Common myeloid progenitor, CD34-positive (primary cell): ENCODE measurements around the gene OTULIN.

ENCODE experiments used
- CTCF ChIA-PET: fragments of 350-600 bp; sonication (Branson Sonifier 250); formaldehyde crosslinking; loops from one replicate; lab custom pipeline; 2021; ENCODE audit warnings: antibody characterized with exemption; lab: Charles Lee
- POLR2A ChIA-PET: fragments of 350-600 bp; sonication (Branson Sonifier 250); formaldehyde crosslinking; loops from one replicate; lab custom pipeline; 2021; ENCODE audit warnings: antibody characterized with exemption; lab: Charles Lee
- DNase-seq, 3 donors: peaks; one replicate each; pipeline versions ENCODE4 v3.0.0 to v3.0.0-alpha.2; 2013
- H3K27ac ChIP-seq, 2 experiments: 1 replicate in 1 of 2; 2 replicates in 1 of 2; pipeline ENCODE4 v1.7.0; 2013; ENCODE audit warnings: inconsistent platforms in 2 of 2, low read length in 2 of 2, mild to moderate bottlenecking in 2 of 2, low read depth in 1 of 2, moderate library complexity in 1 of 2; ENCODE audit not compliant: severe bottlenecking in 2 of 2, insufficient read depth in 1 of 2, poor library complexity in 1 of 2
- H3K27me3 ChIP-seq, 5 experiments: replicated peaks in 2 of 5; 1 replicate in 3 of 5; 2 replicates in 2 of 5; pipeline versions ENCODE4 v1.6.1 to v1.7.0; 2013; ENCODE audit warnings: low read length in 4 of 5, mild to moderate bottlenecking in 2 of 5, moderate library complexity in 2 of 5, inconsistent platforms in 1 of 5; ENCODE audit not compliant: insufficient read depth in 5 of 5, control insufficient read depth in 4 of 5
- H3K36me3 ChIP-seq, 4 experiments: 1 replicate in 2 of 4; 2 replicates in 2 of 4; pipeline versions ENCODE4 v1.6.1 to v1.7.0; 2013; ENCODE audit warnings: low read length in 3 of 4, control low read depth in 1 of 4, mild to moderate bottlenecking in 1 of 4; ENCODE audit not compliant: control insufficient read depth in 4 of 4, insufficient read depth in 4 of 4
- H3K4me1 ChIP-seq, 4 experiments: 1 replicate in 3 of 4; 2 replicates in 1 of 4; pipeline versions ENCODE4 v1.6.1 to v1.7.1; 2013; ENCODE audit warnings: low read length in 3 of 4, mild to moderate bottlenecking in 3 of 4, control low read depth in 1 of 4, inconsistent platforms in 1 of 4, moderate library complexity in 1 of 4; ENCODE audit not compliant: control insufficient read depth in 4 of 4, insufficient read depth in 4 of 4; ENCODE audit errors: control extremely low read depth in 1 of 4
- H3K4me3 ChIP-seq, 7 experiments: 1 replicate in 4 of 7; 2 replicates in 3 of 7; pipeline versions ENCODE4 v1.5.1 to v1.7.0; 2013; ENCODE audit warnings: mild to moderate bottlenecking in 7 of 7, low read length in 6 of 7, moderate library complexity in 6 of 7, inconsistent platforms in 2 of 7, low read depth in 2 of 7, control low read depth in 1 of 7; ENCODE audit not compliant: insufficient read depth in 4 of 7, control insufficient read depth in 1 of 7; ENCODE audit errors: extremely low read depth in 1 of 7
- H3K9me3 ChIP-seq, 5 experiments: 1 replicate in 4 of 5; 2 replicates in 1 of 5; pipeline versions ENCODE4 v1.6.1 to v1.7.1; 2013; ENCODE audit warnings: low read length in 4 of 5, mild to moderate bottlenecking in 2 of 5, inconsistent platforms in 1 of 5, low read depth in 1 of 5, moderate library complexity in 1 of 5; ENCODE audit not compliant: control insufficient read depth in 4 of 5, insufficient read depth in 2 of 5; ENCODE audit errors: control extremely low read depth in 1 of 5
- WGBS: methylation state at CpG from one replicate; pipeline ENCODE4 v1.1.5; 2013; ENCODE audit not compliant: insufficient coverage; 5-methylcytosine and 5-hydroxymethylcytosine counted together

Gene OTULIN

DNA sequence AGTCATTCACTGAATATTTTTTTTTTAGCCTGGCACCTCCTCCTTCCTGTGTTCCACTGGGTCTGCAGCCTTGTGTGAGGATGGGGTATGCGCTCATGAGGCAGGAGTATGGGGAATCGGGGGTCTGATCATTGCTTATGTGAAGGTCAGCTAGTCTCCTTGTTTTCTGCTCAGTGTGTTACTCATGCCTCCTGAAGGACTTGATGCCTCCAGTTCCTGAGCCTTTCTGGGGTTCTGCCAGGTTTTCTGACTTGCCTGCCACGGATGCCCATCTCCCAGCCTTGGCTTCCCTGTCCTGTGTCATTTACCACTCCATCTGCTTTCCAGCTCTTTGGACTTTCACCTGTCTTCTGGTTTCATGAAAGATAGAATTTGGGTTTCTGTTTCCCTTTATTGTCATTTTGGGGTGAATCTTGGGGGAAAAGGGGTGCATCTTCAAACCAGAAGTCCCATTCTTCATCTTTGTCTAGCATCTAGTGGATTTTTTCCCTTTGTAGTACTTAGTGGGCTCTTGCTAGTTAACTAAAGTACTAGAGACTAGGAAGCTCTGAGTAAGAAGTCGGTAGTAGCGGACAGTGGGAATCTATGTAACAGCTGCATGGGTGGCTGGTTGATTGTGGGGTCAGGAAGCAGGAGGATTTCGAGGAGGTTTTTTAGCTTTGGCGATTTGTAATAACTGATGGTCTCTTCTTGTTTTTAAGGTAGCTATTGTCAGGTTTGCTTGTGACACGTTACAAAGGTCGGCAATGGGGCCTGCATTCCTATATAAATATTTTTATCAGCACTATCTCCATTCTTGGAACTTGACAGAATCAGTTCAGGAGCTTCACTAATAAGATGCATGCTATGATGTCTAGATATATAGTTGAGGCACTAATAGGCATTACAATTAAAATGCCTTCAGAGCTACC lies 8.2 kb downstream of the OTULIN start:
- Histone ChIP-seq H3K4me3 (no peak overlapping the region), H3K36me3 (peaks cover 0 to 14% (median 5%) of the 10 kb centered on the region in 4 experiments), H3K27me3 (no peaks in the 10 kb centered on the region), H3K9me3 (no peaks in the 10 kb centered on the region), H3K27ac (no peak overlapping the region), H3K4me1 (peaks cover 16 to 66% (median 43%) of the 10 kb centered on the region in 4 experiments)
- POLR2A ChIA-PET = no interaction called here
- no peak for DNase-seq
- WGBS = 96% methylated on average over 4 of the region's 9 CpGs
- CTCF ChIA-PET = interaction anchor here (0.6 to 4.2 kb wide), 5 partner anchors 12 to 292 kb away, joined by 3 to 21 read pairs (median 3); no protein-coding TSS in a partner anchor

DNA sequence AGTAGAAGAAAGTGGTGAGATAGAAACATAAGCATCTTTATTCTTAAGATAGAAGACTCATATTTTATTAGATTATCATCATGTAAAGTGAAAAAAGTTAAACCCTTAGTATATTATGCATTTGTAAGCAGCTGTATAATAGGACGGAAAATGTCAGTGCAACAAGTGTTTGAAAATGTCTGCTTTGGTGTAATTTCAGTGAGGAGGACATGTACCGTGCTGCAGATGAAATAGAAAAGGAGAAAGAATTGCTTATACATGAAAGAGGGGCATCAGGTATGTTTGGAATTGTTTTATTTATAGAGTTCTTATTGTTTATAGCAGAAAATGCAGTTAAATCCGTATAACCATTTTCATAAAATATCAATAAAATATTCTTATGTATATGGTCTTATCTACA lies 8.9 kb downstream of the OTULIN start:
- ChIA-PET CTCF (interaction anchor here (1.0 to 4.2 kb wide), 3 partner anchors 11 to 228 kb away, joined by 3 to 21 read pairs (median 3); no protein-coding TSS in a partner anchor), POLR2A (no interaction called here)
- Histone ChIP-seq H3K9me3 (no peaks in the 10 kb centered on the region), H3K36me3 (peaks cover 0 to 10% (median 3%) of the 10 kb centered on the region in 4 experiments), H3K4me3 (no peak overlapping the region), H3K27ac (no peak overlapping the region), H3K4me1 (peaks cover 16 to 66% (median 46%) of the 10 kb centered on the region in 4 experiments), H3K27me3 (no peaks in the 10 kb centered on the region)
- DNase-seq = no peak
- WGBS = 100% methylated on average over 2 of the region's 3 CpGs

DNA sequence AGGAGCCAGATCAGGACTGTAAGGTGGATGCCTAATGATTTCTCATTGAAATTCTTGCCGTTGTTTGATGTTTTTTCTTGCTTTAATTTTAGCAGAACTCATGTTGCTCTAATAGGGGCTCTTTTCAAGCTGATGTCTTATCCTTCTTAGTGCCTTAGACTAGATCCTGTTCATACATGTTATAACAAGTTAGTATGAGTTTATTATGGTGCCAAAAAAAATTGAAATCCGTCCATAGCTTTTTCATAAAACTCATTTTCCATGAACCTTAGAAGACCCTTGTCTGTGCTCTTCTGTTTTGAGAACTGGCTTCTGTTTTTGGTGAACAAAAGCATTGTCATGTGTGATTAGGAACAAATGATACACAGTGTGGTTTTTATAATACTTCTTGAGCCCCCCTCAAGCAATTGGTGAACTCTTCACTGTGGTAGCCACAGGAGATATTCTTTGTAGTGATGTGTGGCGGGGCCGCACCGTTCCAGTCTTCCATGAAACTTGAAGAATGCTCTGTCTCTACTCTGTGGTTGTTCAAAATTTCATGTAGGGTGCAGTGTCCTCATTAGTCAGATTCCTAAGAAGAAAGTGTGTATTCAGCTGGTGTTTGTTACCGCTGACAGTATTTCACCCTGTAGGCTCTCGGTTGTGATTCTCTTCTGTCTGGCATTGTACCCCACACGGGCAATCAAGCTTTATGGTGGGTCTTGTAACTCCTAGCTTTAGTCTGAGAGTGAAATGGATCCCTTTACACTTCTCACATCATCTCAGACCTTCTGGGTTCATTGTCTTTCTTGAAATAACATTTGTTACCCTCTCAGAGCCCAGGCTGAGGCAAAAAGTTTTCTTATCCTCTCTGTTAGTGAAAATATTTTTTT lies 10.7 kb downstream of the OTULIN start:
- POLR2A ChIA-PET = no interaction called here

DNA sequence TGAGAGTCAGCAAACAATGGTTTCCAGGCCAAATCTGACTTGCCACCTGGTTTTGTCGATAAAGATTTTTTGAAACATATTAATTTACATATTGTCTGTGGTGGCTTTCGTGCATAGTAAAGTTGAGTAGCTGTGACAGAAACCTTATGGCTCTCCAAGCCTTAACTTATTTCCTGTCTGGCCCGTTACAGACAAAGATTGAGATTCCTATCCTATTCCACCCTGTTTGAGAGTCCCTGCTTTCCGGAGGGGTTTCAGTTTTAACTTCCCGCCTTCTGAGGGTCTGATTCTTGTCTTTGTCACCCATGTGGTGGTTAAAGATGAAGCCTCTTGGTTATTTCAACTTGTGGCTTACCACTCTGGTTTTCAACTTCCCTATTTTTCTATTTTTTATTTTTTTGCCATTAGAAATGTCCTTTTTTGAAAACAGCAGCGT lies 11.4 kb downstream of the OTULIN start:
- 0% methylated on average over 5 of the region's 6 CpGs for WGBS

More for the DNA sequence above, 10.7 kb downstream of the OTULIN start:
- Histone ChIP-seq H3K27ac (peak overlapping the region in 1 of 2 experiments; percentile 50), H3K9me3 (no peaks in the 10 kb centered on the region), H3K4me3 (peak overlapping the region in 4 of 7 experiments; percentile 9 to 74 (median 42)), H3K36me3 (peaks cover 0 to 21% (median 9%) of the 10 kb centered on the region in 4 experiments), H3K4me1 (peaks cover 16 to 66% (median 46%) of the 10 kb centered on the region in 4 experiments), H3K27me3 (no peaks in the 10 kb centered on the region)
- DNase-seq = peak in 1 of 3 donors; percentile 7
- CTCF ChIA-PET = interaction anchor here (0.8 to 4.1 kb wide), 5 partner anchors 9 to 198 kb away, joined by 3 to 20 read pairs (median 3); no protein-coding TSS in a partner anchor
- 84% methylated on average over 6 of the region's 8 CpGs for WGBS

DNA sequence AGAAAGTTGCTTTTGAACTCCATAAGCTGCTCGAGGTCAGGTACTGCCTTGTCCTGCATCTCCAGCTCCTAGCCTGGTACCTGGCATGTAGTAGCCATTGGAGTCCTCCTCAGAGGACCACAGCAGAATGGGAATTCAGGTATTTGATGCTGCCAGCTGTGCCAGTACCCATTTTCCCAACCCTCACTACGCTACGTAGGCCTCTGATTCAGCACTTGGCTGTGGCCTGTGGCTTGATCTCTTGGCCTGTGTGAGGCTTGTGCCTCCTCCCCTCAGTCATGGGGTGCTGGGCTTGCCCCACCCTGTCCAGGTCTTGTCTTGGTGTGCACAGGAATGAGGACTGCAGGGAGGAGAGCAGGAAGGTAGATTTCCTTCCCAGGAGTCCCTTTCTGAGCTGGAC lies 11.8 kb downstream of the OTULIN start:
- 0% methylated on average over 3 of the region's 3 CpGs for whole genome bisulfite sequencing
- H3K4me3 ChIP-seq = peak overlapping the region in 5 of 7 experiments; percentile 9 to 74 (median 52)
- CTCF ChIA-PET = interaction anchor here (0.9 to 4.1 kb wide), 4 partner anchors 8 to 49 kb away, joined by 3 to 20 read pairs (median 3); no protein-coding TSS in a partner anchor

More for the DNA sequence above, 11.4 kb downstream of the OTULIN start:
- ChIA-PET POLR2A (interaction anchor here (0.5 kb wide), 1 partner anchor 107 kb away, joined by 9 read pairs; no protein-coding TSS in a partner anchor), CTCF (interaction anchor here (0.9 to 4.1 kb wide), 5 partner anchors 9 to 49 kb away, joined by 3 to 20 read pairs (median 3); no protein-coding TSS in a partner anchor)
- Histone ChIP-seq H3K4me3 (peak overlapping the region in 5 of 7 experiments; percentile 9 to 74 (median 52)), H3K27me3 (no peaks in the 10 kb centered on the region), H3K27ac (peak overlapping the region in 1 of 2 experiments; percentile 50), H3K36me3 (peaks cover 0 to 25% (median 13%) of the 10 kb centered on the region in 4 experiments), H3K4me1 (peaks cover 16 to 62% (median 45%) of the 10 kb centered on the region in 4 experiments), H3K9me3 (no peaks in the 10 kb centered on the region)
- DNase-seq = peak; percentile 86 to 96 (median 96)

DNA sequence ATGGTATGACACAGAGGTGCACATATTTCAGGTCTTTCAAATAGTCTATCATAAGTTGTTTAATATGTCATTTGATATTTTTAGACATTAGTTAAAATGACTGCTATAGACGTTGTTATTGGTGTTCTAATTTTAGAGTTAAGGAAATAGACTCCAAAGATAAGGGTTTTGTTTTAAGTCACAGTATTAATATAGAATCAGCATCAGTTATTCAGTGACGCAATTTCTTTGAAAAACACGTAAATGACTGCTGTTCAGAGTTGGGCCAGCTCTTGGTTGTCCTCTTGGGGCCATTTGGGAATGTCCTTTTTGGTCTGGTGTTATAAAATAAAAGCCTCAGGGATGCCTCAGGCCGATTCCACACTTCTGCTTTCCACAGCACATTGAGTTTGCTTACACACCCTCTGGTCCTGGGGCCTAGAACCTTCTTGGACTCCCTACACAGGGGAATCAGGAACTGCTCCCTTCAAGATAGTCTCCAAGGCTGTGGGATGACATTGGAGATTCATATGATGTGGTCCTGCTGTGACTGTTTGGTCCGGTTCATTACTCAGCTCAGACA lies 14.3 kb downstream of the OTULIN start:
- POLR2A ChIA-PET = no interaction called here
- H3K9me3 ChIP-seq = no peaks in the 10 kb centered on the region
- H3K4me3 ChIP-seq = no peak overlapping the region
- 100% methylated on average over 3 of the region's 5 CpGs for WGBS
- CTCF ChIA-PET = interaction anchor here (1.0 to 1.3 kb wide), 4 partner anchors 10 to 48 kb away, joined by 3 to 7 read pairs (median 4); no protein-coding TSS in a partner anchor
- H3K27ac ChIP-seq = no peak overlapping the region
- no peak for DNase-seq
- peaks cover 16 to 39% (median 31%) of the 10 kb centered on the region in 4 experiments for H3K4me1 ChIP-seq
- peaks cover 4 to 41% (median 30%) of the 10 kb centered on the region in 4 experiments for H3K36me3 ChIP-seq
- no peaks in the 10 kb centered on the region for H3K27me3 ChIP-seq

More for the DNA sequence above, 11.8 kb downstream of the OTULIN start:
- no peaks in the 10 kb centered on the region for H3K27me3 ChIP-seq
- H3K27ac ChIP-seq = peak overlapping the region in 1 of 2 experiments; percentile 50
- peaks cover 16 to 57% (median 43%) of the 10 kb centered on the region in 4 experiments for H3K4me1 ChIP-seq
- peaks cover 0 to 27% (median 16%) of the 10 kb centered on the region in 4 experiments for H3K36me3 ChIP-seq
- DNase-seq = peak; percentile 60 to 89 (median 89)
- POLR2A ChIA-PET = interaction anchor here (0.5 to 0.6 kb wide), 2 partner anchors 107 to 314 kb away, joined by 3 to 9 read pairs; no protein-coding TSS in a partner anchor
- no peaks in the 10 kb centered on the region for H3K9me3 ChIP-seq
